ENCODE data around the gene ANKS1B.
"Not testable (repeated sequence)": the region's sequence is repeated elsewhere in the genome, so short reads cannot be mapped to it uniquely, and the experiment has no call there.

Gene ANKS1B

DNA sequence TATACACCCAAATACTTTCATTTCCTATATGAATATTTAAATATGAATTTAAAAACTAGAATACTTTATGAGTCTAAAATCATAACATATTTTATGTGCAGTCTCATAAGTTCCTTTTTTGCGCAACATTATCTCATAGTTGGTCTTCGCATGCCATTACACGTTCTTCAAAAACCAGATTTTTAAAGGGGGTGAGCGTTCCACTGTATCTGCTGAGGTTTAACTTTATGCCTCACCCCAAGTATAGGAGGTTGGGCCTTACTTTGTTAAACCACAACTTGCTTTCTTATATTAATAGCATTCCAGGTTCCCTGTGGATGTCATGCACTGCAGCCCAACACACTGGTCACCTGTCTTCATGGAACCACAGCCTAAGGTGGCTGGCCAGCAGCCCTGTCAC lies 1221.1 kb downstream of the ANKS1B start:
- no peak for DNase-seq (ENCODE audit: low spot score)

DNA sequence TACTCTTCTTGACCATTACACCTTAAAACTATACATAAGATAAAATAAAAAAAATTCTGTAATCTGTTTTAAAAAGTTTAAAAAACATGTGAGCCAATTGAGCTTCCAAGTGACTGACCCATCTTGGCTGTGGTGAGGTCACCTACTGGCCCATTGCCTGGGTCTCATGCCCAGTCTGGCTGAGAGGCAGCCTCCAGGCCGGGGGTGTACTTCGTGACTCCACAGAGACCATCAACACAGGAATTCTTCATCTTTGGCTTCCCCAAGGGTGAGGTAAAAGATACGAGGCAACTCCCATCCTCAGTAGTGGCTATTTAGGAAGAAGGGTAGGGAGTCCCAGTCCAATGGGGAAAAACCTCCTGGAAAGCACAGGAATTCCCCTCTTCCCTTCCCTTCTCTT lies 1226.4 kb downstream of the ANKS1B start:
- DNase-seq (ENCODE audit: low spot score), result peak; percentile 85

DNA sequence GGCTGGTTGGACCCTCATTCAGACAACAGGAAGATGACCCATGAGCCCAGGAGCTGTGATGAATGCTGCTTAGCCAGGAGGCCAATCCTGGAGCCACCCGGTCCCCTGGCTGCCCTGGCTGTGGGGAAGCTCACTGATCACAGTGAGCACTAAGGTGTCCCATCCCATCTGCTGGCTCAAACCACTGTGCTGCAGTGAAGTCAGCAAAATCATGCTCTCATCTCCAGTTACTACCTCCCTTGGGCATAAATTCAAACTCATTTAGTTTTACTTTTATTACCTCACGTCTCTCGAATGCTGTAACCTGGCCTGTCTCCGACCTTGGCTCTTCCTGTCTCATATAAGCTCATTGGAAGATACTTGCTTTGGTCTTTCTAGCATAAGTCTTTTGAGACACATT lies 1227.3 kb downstream of the ANKS1B start:
- no peak for DNase-seq (ENCODE audit: low spot score)

DNA sequence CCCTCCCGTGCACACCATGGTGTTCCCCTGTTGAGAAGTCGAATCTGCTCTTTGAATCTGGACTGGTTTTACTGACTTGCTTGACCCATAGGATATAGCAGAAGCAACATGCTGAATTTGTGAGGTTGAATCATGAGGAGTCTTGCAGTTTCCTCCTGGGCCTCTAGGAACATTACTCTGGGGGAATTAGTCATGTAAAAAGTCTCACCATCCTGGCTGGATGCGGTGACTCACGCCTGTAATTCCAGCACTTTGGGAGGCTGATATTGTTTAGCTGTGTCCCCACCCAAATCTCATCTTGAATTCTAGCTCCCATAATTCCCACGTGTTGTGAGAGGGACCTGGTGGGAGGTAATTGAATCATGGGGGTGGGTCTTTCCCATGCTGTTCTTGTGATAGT lies 1228.9 kb downstream of the ANKS1B start:
- not testable (repeated sequence) for DNase-seq (ENCODE audit: low spot score)

DNA sequence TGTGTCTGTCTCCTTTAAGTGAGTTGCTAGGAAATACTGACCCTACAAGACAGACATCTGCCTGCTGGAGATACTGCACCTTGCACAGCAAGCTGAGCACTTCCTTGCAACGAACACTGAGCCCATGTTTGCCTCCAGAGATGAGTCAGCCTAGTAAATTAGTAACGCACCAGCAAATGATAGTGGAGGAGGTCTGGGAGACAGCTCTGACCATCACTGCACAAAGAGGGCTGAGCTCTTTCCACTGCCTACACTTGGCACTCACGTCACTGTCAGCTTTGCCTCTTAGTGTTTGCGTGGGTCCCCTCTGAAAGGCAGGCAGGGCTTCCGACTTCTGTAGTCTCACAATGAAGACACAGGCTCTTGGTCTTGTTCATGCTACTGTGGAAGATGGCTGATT lies 1230.6 kb downstream of the ANKS1B start:
- peak; percentile 70 for DNase-seq (ENCODE audit: low spot score)

DNA sequence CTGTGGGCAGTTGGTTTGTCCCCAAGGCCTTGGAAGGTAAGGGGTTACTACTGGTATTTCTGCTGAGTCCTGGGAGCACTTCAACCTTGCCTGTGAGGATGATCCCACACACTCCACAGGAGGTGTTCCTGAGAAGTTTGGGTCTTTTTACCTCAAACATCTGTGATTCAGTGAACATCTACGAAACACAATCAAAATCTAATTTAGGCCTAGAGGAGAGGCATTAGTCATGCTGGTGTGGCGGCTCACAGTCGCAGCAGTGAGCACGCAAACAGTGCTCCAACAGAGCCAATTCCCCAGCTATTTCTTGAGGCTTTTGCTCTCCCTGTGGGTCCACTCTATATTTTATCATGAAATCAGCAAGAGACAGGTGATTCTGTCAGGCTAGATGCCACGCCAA lies 1232.0 kb downstream of the ANKS1B start:
- no peak for DNase-seq (ENCODE audit: low spot score)

DNA sequence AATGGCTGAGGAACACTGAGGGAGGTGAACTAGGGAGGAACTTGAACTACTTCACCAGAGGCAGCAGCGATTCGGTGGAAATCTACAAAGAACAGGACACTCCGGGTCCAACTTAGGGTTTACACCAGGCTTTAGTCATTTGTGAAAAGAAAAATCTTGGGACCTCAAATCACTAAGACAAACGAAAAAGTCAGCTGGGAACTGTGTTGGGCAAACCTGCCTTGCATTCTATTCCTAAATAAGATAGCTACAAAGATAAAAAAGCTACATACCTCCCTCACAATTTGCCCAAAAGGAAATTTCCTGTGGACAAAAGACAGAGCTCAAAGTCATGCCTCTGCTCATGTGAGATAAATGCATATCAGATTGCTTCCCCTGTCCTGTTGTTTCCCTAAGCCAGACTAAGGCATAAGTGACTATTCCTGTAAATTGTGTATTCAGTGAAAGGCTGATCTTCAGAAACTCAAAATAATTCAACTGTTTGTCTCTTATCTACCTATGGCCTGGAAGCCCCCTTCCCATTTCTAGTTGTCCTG lies 1233.1 kb downstream of the ANKS1B start:
- no peak for DNase-seq (ENCODE audit: low spot score)

DNA sequence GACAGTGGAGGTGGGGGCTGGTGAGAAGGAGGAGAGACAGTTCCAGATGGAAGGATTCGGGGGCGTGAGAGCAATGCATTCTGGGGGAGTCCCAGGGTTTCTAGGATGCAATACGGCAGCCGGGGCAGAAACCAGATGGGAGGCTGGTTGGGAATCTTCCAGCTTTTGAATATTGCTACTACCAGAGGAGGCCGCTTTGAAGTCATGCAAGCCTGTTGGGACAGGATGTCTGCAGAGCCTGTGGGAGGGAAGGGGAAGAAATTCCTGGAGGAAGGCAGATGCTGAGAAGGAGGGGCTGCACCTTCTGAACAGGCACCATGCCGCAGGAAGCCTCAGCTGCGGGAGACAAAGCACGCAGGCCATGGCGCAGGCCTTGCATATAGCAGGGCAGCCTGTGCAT lies 1234.2 kb downstream of the ANKS1B start:
- peak; percentile 87 for DNase-seq (ENCODE audit: low spot score)

DNA sequence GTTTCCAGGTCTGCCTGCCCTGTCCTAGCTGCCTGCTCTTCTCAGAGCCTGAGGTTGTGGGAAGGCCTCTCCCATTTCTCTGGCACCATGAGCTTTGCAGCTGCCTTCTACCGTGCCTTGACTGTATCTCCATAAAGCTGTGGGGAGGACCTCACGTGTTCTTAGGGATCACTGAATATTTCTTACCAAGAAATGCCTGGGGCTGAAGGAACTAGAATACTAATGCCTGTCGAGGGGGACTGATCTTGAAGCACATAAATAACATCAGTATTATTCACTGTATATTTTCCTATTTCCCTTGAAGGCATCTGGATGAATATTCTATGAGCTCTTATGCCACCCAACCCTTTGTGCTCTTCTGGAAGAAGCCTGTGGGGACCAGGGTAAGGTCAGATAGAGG lies 1236.3 kb downstream of the ANKS1B start:
- DNase-seq (ENCODE audit: low spot score), result no peak

DNA sequence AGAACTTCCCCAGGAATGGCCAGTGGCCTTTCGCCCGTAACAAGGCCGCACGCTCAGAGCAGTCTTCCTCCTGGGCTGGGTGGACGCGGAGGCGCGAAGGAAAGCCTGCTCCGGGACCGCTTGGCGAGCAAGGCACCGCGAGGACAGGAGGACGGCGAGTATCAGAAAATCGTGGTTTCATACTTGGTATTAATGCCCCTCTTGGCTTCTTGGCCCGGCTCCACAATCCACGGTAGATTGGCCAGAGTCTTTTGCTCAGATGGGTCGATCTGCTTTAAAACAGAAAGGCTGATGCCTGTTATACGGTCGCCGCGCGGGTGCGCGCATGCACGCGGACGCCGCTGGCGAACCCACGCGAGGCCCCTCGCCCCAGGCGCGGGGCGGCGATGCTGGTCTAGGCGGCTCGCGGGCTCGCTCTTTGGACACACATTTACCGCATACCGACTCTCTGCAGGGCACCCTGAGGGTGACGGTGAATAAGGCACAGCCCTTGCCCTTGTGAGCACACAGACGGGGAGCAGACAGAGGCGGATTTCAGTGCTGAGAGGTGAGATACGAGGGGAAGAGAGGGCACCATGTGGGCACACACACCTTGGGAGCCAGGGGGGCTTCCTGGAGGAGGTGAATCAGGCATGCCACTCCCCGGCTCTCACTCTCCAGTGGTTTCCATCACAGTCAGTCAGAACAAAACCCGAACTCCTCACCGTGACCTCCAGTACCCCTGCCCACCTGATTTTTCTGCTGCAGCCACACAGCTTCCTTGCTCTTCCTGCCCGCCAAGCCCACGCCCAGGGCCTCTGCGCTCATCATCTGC lies 1239.0 kb downstream of the ANKS1B start:
- no peak for DNase-seq (ENCODE audit: low spot score)

DNA sequence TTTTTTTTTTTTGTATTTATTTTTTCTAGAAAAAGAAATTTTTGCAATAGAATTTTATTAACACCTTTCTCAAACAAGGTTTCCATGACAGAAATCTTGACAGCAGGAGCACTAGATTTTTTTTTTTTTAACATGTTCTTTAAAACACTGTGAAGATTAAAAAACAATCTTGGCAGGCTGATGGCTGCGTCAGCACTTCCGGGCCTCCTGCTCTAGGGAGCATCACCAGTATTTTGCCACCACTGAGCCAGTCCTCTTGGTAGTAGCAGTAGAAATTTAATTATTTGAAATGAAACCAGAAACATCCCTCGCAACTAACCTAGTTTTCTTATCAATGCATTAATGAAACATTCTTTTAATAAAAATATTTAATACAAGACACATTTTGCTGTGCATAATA lies 1240.1 kb downstream of the ANKS1B start:
- no peak for DNase-seq (ENCODE audit: low spot score)

DNA sequence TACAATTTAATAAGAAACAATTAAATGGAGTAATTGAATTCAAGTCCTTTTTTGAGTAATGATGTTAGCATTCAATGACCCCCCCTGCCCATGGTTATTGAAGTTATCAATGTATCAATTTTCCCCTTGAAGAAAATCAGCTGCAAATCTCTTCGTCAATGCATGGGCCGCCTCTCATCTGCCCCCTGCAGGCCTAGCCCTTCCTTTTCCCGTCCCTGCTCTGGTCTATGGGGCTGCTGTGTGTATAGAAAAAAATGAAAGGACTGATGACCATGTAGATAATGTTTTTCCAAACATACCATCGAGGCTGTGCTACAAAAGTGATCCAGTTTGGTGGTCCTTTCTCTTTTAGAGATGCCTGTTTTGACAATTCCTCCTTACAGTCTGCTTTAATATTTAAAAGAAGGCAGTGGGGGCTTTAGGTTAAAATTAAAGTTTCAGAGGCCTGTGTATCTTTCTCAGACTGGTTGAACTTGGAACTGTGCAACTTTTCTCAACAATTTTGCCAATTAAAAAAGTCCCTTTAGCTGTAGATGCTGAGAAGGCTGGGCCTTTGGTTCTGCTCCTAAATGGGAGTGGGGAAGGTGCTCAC lies 1241.3 kb downstream of the ANKS1B start:
- no peak for DNase-seq (ENCODE audit: low spot score)

DNA sequence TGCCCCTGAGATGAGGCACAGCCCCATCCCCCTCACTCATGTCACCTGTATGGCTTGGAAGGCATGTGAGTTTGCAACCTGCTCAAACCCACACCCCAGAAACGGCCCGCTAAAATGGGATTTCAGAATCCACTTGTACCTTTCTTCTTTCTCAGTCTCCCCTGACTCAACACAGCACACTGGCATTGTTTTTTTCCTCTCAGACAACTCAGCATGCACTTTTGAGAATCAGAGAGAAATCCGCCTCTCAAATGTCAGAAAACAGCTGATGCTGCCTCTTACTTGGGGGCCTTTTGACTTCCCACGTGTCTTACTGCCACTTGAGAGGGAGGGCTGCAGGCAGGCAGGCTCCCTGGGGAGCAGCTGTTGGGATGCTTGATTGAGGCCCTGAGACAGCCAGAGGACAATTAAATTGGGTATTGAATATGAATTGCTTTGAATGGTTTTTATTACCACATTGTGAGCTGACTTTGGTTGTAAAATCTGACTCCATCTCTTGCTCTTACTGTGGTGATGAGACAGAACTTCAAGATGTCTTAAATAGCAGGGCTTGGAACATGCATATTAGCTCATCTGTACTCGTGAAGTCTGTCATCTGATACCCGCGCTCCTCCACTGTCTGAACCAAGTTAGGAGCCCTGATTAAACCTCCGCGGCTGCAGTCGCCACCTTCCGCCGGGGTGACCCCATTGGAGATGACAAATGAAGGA lies 1243.0 kb downstream of the ANKS1B start:
- DNase-seq (ENCODE audit: low spot score), result no peak

DNA sequence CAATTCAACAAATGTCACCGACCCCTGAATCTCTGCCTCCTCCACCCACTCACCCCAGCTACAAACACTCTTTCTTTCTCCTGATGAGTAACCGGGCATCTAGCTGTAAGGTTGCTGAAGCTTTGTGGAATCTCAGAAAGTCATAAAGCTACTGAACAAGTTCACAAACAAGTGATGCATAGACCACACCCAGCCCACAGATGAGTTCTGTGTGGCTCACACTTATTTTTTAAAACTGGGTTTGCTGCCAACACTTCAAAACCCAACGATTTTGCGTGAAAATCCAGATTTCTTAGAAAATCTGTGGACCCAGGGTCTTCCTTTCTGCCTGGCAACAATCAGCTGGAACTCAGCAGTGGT lies 1243.6 kb downstream of the ANKS1B start:
- no peak for DNase-seq (ENCODE audit: low spot score)

DNA sequence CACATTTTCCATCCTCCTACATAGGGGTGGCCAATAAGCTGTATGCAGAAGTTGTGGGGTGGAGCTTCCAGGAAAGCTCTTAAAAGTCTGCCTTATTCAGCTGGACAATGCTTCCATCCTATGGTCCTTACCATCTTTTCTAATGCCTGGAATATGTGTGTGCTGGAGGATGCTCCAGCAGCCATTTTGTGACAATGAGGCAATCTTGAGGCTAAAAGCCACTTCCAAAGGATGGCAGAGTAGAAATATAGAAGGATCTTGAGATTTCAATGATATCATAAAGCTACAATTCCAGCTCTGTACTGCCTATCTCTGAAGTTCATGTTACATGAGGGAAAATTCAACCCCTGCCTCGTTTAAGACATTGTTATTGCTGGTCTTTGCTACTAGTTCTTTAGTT lies 1244.0 kb downstream of the ANKS1B start:
- DNase-seq (ENCODE audit: low spot score), result no peak

DNA sequence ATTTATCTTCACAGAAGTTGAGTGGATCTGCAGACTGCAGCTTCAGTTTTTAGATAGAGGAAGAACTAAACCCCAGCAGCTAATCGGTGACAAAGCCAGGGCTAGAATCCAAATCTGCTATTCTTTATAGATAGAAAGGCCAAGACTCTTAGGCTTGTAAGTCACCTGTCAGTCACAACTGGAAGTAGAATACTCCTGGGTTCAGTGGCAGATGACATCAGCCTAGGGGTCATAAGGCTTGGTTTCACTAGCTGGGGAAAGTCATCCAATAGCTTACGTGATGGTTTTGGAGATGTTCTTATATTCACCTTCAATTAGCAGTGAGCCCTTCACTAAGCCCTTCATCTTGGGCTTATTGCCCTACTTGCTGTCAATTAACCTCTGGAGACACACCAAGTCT lies 1246.2 kb downstream of the ANKS1B start:
- DNase-seq (ENCODE audit: low spot score), result no peak

DNA sequence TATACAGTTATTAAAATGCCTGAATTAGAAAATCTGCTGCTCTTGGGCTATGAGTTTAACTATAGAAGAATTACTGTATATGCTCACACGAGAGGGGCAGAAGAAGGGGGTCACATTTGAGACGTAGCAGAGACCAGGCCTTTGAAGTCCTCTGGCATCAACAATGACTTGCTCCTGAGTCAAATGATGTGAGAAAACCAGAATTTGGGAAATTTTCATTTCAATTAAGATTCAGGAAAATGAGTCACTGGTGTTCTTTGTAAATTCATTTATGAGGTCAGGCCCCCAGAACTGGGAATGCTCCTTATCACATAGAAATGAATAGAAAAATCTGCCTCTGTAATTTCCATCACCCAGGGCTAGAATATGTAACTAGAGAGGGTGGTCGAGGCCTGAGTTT lies 1246.7 kb downstream of the ANKS1B start:
- DNase-seq (ENCODE audit: low spot score), result no peak

DNA sequence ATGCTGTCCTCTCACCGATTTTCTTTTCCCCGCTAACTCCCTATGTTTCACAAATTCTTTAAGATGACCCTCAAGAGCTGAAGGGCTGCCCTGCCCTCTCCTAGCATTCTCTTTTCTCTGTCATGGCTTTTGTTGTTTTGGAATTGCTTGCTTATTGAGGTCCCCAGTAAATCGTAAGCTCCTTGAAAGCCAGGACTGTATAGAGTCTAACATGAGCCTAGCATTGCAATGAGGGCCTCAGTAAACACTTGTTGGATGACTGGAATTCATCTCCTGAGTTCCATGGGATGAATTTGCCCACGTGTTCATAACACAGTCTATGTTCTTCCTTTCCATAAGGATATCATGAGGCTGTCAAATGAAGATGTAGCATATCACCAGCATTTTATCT lies 1247.4 kb downstream of the ANKS1B start:
- no peak for DNase-seq (ENCODE audit: low spot score)

DNA sequence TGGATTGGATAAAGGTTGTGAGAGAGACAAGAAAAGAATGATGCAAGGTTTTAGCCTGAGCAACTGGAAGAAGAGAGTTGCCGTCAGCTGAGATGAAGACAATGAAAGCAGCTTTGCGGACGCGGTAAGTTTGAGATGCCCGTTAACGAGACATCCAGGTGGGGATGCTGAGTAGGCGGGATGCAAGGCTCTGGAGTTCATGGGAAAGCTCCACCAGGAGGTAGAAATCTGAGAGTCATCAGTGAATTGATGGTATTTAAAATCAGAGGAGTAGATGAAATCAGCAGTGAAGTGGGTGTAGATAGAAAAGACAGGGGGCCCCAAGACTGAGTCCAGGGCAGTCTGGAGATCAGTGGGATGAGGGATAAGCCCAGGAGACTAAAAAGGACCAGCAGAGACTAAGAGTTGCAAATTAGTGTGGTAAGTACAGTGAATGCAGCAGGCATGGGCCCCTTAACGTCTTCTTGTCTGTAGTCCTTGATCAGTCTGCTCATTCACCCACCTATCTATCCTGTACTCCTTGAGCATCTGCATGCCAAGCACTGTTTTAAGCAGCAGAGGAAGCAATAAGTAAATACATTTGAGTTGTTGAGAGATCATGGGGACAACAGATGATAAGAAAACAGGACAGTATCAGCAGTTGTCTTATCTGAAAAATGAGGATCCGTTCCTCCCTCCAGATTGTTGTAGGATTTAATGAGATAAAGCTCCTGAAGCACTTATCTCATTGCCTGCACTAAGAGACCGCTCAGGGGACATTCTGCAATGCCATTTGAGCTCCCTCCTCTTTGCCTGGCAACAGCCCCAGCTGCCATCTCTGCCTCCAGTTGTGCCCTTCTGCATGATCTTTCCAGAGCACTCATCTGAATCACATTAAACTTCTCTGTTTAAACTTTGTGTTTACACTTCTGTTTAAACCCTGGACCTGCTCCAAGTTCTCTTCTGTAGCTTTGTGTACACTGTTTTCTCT lies 1248.1 kb downstream of the ANKS1B start:
- no peak for DNase-seq (ENCODE audit: low spot score)

DNA sequence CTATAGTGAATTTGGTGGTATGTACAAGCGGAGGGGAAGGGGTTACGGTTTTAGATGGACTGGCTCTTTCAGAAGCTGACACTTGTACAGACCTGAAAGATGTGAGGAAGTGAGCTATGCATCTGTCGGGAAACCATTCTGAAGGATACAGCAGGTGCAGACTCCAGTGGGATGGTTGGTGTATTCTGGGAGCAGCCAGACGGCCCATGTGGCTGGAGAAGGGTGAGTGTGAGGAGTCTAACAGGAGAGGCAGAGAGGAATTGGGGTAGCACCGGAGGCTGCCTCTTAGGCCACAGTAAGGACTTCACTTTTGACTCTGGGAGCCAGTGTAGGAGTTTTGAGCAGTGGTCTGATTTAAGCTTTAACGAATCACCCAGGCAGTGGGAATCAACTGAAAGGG lies 1248.9 kb downstream of the ANKS1B start:
- no peak for DNase-seq (ENCODE audit: low spot score)

DNA sequence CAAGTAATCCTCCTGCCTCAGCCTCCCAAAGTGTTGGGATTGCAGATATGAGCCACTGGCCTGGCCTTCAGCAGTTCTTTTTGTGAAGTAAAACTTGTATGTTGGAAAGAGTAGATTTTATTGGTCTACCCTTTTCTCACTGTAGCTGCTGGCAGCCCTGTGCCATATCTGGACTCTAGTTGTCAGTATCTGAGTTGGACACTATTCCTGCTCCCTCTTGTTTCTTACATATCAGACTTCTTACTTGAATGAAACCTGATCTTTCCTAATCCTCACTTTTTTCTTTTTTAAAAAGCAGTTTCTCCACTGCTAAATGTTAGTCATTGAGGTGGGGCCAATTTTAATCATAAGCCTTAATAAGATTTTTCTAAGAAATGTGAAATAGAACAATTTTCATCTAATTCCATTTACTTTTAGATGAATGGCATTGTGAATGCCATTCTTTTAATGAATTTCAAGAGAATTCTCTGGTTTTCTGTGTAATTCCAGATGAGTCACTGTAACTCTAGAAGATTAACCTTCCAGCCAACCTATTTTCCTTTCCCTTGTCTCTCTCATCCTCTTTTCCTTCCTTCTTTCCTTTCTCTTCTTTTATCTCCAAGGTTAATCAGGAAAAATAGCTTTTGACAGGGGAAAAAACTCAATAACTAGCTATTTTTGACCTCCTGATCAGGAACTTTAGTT lies 1250.9 kb downstream of the ANKS1B start:
- DNase-seq (ENCODE audit: low spot score), result no peak

Measured in putamen (tissue), 1 donor.